AG04449 (cell line): ENCODE results near the gene MBNL2.

Source experiments
- CTCF ChIA-PET: fragments of 350-600 bp; formaldehyde crosslinking; extraction: SDS; loops from one replicate; lab custom pipeline; 2021; ENCODE audit warnings: antibody characterized with exemption; lab: Yijun Ruan, JAX
- POLR2A ChIA-PET: fragments of 400-600, 350-600 bp; formaldehyde crosslinking; extraction: SDS; loops from one replicate; lab custom pipeline; 2020; ENCODE audit warnings: antibody characterized with exemption, inconsistent platforms; lab: Yijun Ruan, JAX
- DNase-seq: peaks from one replicate; pipeline ENCODE4 v3.0.0-alpha.2; 2010; ENCODE audit warnings: low read depth, low spot score
- H3K4me3 ChIP-seq: 2 replicates; pipeline ENCODE4 v1.5.1; 2011; ENCODE audit warnings: low read depth, mild to moderate bottlenecking, control low read depth, low read length
- TF ChIP-seq, protein P1 (sequence below): IDR thresholded peaks from one replicate; pipeline ENCODE4 v1.5.1; 2011; ENCODE audit warnings: mild to moderate bottlenecking, moderate library complexity, low read length, control low read depth, inconsistent platforms; ENCODE audit not compliant: insufficient read depth; ENCODE audit errors: missing control alignments

Gene MBNL2

DNA sequence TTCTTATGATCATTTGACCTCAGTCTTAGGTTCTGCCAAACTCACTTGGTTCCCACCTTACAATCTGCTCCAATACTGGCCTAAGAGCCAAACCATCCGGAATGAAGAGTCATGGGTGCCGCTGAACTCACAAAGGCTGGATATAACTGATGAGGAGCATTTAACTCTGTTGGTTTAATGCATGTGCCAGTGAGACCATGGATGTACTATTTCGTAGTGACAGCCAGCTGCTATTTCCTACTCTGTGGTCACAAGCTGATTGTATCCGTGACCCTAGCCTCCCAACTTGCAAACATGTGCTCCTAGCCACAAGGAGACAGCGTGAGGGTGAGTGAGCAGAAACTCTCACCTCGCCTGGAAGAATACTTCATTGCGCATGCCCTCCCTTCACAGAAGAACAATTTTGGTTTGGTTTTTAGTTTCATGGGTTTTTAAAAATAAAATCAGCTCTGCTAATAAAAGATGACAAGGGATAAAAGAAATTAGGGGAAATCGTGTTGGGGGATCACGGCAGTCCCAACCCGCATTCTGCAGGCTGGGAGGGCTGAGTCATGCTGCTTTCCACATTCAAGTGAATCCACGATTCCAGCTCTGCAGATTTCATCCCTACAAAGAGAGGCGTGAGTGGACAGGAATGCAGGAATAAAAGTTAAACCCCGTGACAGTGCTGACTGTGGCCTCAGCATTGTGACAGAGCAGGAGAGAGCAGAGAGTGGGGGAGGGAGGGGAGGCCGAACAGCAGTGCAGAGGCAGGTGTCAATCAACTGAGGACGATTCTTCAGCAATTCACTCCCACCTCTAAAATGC lies 145.1 kb downstream of the MBNL2 start:
- TF ChIP-seq, protein P1, sequence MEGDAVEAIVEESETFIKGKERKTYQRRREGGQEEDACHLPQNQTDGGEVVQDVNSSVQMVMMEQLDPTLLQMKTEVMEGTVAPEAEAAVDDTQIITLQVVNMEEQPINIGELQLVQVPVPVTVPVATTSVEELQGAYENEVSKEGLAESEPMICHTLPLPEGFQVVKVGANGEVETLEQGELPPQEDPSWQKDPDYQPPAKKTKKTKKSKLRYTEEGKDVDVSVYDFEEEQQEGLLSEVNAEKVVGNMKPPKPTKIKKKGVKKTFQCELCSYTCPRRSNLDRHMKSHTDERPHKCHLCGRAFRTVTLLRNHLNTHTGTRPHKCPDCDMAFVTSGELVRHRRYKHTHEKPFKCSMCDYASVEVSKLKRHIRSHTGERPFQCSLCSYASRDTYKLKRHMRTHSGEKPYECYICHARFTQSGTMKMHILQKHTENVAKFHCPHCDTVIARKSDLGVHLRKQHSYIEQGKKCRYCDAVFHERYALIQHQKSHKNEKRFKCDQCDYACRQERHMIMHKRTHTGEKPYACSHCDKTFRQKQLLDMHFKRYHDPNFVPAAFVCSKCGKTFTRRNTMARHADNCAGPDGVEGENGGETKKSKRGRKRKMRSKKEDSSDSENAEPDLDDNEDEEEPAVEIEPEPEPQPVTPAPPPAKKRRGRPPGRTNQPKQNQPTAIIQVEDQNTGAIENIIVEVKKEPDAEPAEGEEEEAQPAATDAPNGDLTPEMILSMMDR, result no peak
- ChIA-PET CTCF (interaction anchor here (0.6 to 17.1 kb wide), 4 partner anchors 8 to 349 kb away, joined by 3 to 248 read pairs (median 10); no protein-coding TSS in a partner anchor), POLR2A (interaction anchor here (0.9 kb wide), 1 partner anchor 66 kb away, joined by 3 read pairs; no protein-coding TSS in a partner anchor)
- H3K4me3 ChIP-seq, result no peak overlapping the region
- DNase-seq, result no peak

DNA sequence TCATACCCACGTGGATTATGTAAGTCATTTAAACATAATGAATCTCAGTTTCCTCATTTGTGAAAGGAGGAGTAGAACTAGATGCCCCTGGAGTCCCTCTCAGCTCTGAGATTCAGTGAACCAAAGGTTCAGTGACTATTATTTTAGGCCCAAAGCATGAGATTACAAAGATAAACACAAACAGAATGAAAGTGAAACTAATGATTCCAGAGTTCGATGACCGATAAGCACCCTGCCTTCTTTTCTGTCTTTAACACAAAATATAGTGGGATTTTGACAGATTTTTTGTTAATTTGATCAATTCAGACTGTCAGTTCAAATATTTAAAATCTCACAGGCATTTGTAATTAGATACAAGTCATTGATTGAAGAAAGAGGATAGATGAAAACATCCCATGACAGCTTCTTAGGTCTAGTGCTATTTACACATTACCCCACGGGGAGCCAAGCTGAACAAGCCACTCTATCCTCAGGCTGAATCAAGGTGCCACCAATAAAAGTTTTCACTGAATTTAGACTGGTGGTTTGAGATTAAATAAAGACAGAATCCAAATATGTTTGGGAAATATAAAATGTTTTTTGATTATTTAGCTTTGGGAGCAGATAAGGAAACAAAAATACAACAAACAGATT lies 147.2 kb downstream of the MBNL2 start:
- DNase-seq, result no peak
- ChIA-PET CTCF (interaction anchor here (1.2 to 17.1 kb wide), 5 partner anchors 10 to 258 kb away, joined by 3 to 248 read pairs (median 5); no protein-coding TSS in a partner anchor), POLR2A (no interaction called here)
- TF ChIP-seq, protein P1, result no peak
- no peak overlapping the region for H3K4me3 ChIP-seq

DNA sequence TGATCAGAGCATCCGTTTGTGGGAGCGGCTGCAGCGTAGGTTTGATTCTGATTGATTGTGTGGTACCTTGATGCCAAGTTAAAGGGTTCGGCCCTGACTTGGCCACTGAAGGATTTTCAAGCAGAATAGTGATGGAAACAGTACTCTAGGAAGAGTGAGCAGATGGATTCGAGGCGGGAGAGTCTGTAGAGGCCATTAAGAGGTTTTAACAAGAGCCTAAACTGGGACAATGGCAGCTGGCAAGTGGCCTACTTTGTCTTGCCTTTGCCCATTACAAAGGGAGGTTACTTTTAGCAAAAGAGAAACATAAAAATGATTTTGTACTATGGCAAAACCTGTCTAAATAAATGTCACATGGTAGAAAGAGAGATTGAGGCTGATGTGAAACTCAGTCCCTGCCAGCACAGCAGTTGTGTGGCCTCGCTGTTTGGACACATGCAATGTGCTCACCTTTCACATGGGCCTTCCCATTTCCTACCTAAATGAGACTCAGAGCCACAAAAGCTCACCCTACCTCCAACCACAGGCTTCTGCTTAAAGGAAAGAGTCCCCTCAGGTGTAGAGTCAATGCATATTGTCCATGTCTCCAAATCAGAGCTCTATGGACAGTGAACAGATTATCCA lies 149.5 kb downstream of the MBNL2 start:
- CTCF ChIA-PET, result interaction anchor here (0.6 to 17.1 kb wide), 2 partner anchors 13 to 260 kb away, joined by 3 to 248 read pairs; no protein-coding TSS in a partner anchor
- no peak overlapping the region for H3K4me3 ChIP-seq
- POLR2A ChIA-PET, result no interaction called here
- no peak for DNase-seq
- TF ChIP-seq, protein P1, result no peak

DNA sequence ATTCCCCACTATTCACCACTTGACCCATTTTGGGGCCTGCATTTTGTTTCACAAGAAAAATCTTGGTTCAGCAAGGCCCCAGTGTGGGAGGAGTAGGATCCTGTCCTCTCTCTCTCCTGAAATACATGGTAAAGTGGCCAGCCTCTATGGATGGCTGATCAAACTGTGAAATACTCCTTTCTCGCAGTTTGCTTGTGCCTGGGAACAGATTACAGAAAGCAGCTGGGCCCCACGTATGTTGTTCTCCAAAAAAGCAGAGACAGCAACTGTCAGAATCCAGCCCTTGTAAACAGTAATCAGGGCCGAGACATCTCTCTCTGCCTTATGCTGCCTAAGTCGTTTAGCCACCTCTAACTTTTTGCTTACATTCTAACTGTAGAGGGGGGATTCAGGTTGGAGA lies 150.8 kb downstream of the MBNL2 start:
- ChIA-PET CTCF (no interaction called here), POLR2A (no interaction called here)
- no peak overlapping the region for H3K4me3 ChIP-seq
- no peak for DNase-seq
- TF ChIP-seq, protein P1, result no peak

DNA sequence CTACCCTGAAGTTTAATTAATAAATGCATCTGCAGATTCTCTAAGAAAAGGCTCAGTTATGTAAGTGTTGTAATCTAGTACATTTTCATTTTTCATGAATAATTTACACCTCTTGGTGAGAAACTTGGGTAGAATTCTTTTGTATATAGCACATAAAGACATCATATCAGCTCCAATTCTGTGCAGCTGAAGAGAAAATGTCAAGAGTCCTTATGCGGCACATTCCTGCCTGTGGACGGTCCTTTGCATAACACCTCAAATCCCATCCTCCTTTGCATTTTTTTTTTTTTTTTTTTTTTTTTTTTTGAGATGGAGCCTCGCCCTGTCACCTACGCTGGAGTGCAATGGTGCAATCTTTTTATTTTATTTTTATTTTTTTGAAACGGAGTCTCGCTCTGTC lies 151.7 kb downstream of the MBNL2 start:
- DNase-seq, result no peak
- CTCF ChIA-PET, result no interaction called here
- no peak overlapping the region for H3K4me3 ChIP-seq
- TF ChIP-seq, protein P1, result no peak
- POLR2A ChIA-PET, result interaction anchor here (0.6 kb wide), 1 partner anchor 103 kb away, joined by 3 read pairs; no protein-coding TSS in a partner anchor

DNA sequence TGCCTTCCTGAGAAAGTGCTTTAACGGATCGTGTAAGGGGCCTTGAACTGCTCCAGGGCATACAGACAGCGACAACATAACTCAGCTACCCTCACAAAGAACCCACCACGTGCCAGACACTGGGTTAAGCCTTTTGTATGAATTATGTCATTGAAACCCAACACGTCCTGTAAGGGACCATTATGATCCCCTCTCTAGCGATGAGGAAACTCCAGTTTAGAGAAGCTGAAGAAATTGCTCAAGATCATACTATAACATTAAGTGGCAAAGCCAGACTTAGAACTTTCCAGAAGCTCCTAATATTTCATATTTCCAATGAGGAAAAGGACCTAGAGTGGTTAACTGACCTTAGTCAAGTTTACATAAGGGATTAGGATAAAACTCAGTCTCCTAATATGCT lies 154.8 kb downstream of the MBNL2 start:
- CTCF ChIA-PET, result interaction anchor here (1.5 to 1.8 kb wide), 2 partner anchors 17 to 267 kb away, joined by 5 to 7 read pairs; no protein-coding TSS in a partner anchor
- POLR2A ChIA-PET, result no interaction called here
- TF ChIP-seq, protein P1, result no peak
- no peak for DNase-seq
- no peak overlapping the region for H3K4me3 ChIP-seq
